Measurements from ENCODE around the gene TP63.

DNA sequence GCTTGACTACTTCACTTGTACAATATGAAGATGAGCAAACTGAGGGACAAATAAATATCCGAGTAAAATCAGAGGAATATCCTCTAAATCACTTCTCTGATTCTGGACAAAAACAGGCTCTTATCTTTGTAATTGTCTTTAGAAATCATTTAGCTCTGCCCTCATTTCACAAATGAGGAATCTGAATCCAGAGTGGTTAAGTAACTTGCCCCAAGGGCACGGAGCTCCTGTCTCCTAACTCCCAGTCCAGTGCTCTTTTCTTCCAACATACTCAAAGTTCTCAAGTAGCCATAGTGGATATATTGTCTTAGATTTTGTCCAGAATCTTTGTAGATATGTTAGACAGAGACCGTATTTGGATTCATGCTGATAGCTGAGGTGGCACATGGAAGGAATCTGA, 156.0 kb downstream of the TP63 start:
- no peak for TF ChIP-seq EZH2 (IDR thresholded peaks at IDR 0.05; ENCODE audit: borderline replicate concordance, low read length)
- no peak for TF ChIP-seq CTCF (IDR thresholded peaks at IDR 0.05; ENCODE audit: low read length)
